Measurements from ENCODE around the gene CUEDC2.
"Not testable (repeated sequence)": the region's sequence is repeated elsewhere in the genome, so short reads cannot be mapped to it uniquely, and the experiment has no call there.

The CUEDC2 gene

GRCh38 chr10:102455893-102456471 is 23.6 kb upstream of the CUEDC2 start:
- DNase-seq (ENCODE audit: low spot score) (no peak), FAIRE-seq (peak; percentile 20)

- DNase-seq (ENCODE audit: low spot score); FAIRE-seq: not testable (repeated sequence)
Measured at GRCh38 chr10:102454662-102455487, 22.5 kb upstream of the CUEDC2 start.

GRCh38 chr10:102453502-102453901 is 21.1 kb upstream of the CUEDC2 start:
- FAIRE-seq (no peak), DNase-seq (ENCODE audit: low spot score) (no peak)

GRCh38 chr10:102452672-102453340 is 20.4 kb upstream of the CUEDC2 start:
- no peak for FAIRE-seq
- peak; percentile 52 for DNase-seq (ENCODE audit: low spot score)

- FAIRE-seq (no peak), DNase-seq (ENCODE audit: low spot score) (no peak)
Measured at GRCh38 chr10:102451105-102451969, 19.0 kb upstream of the CUEDC2 start, which contains the start of gene C10orf95. Gene C10orf95, minus strand, starts transcription at chr10:102451543. Its CDS starts 450 bp downstream, at chr10:102451093.

GRCh38 chr10:102450374-102451104 is 18.2 kb upstream of the CUEDC2 start:
- FAIRE-seq (peak; percentile 88), DNase-seq (ENCODE audit: low spot score) (peak; percentile 94)

GRCh38 chr10:102450124-102450373 is 17.7 kb upstream of the CUEDC2 start:
- DNase-seq (ENCODE audit: low spot score) (no peak), FAIRE-seq (no peak)

GRCh38 chr10:102449321-102450123 is 17.1 kb upstream of the CUEDC2 start:
- FAIRE-seq (no peak), DNase-seq (ENCODE audit: low spot score) (peak; percentile 62)

GRCh38 chr10:102444851-102445250 is 12.5 kb upstream of the CUEDC2 start:
- DNase-seq (ENCODE audit: low spot score) = no peak
- no peak for FAIRE-seq

GRCh38 chr10:102438374-102438773 is 6.0 kb upstream of the CUEDC2 start:
- DNase-seq (ENCODE audit: low spot score) (no peak), FAIRE-seq (no peak)

GRCh38 chr10:102437515-102437914 is 5.1 kb upstream of the CUEDC2 start:
- FAIRE-seq (no peak), DNase-seq (ENCODE audit: low spot score) (no peak)

- DNase-seq (ENCODE audit: low spot score) (no peak), FAIRE-seq (no peak)
Measured at GRCh38 chr10:102436312-102436711, 3.9 kb upstream of the CUEDC2 start.

- no peak for FAIRE-seq
- no peak for DNase-seq (ENCODE audit: low spot score)
Measured at GRCh38 chr10:102435529-102436233, 3.3 kb upstream of the CUEDC2 start.

- FAIRE-seq (no peak), DNase-seq (ENCODE audit: low spot score) (no peak)
Measured at GRCh38 chr10:102435133-102435497, 2.7 kb upstream of the CUEDC2 start.

GRCh38 chr10:102434394-102435132 is 2.2 kb upstream of the CUEDC2 start:
- DNase-seq (ENCODE audit: low spot score) = no peak
- no peak for FAIRE-seq

- FAIRE-seq (no peak), DNase-seq (ENCODE audit: low spot score) (no peak)
Measured at GRCh38 chr10:102433619-102434046, 1.3 kb upstream of the CUEDC2 start.

- FAIRE-seq (no peak), DNase-seq (ENCODE audit: low spot score) (peak; percentile 38)
Measured at GRCh38 chr10:102431452-102432124, 786 bp downstream of the CUEDC2 start.

GRCh38 chr10:102429468-102429867 is 2.9 kb downstream of the CUEDC2 start:
- FAIRE-seq = no peak
- no peak for DNase-seq (ENCODE audit: low spot score)
